GM21381 (cell line): ENCODE measurements around the gene ZNF578.
"Not testable (repeated sequence)": the region's sequence is repeated elsewhere in the genome, so short reads cannot be mapped to it uniquely, and the experiment has no call there.

ENCODE experiments used
- ATAC-seq: cut with Tn5 transposase; IDR thresholded peaks from one replicate; pipeline ENCODE4 v1.9.1; 2021; ENCODE audit warnings: mild to moderate bottlenecking, moderate library complexity; ENCODE audit not compliant: unreplicated experiment

The ZNF578 gene

GRCh38 chr19:52453324-52454094, at the start of gene ZNF578:
Gene ZNF578, plus strand, starts transcription at chr19:52453553. Its CDS starts 48,293 bp downstream, at chr19:52501846.
- ATAC-seq, result no peak

DNA sequence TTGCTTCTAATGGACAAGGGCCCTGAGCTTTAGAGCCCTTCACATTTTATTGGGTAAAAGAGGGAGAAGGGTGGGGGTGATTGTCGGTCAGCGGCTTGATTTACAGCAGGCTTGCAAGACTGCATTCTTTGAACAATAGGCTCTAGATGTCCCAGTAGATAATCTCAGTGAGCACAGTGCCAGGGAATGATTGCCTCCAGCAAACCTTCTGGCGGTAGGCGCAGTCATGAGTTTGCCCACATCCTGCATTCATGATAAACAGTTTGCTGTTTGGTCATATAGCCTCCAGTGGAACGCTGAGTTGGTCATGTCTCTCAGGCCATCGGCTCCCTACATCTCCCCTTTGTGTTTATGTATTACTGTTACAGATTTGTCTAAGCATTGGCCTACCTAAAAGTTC, 43.1 kb upstream of the ZNF578 start:
- ATAC-seq, result no peak

GRCh38 chr19:52415711-52416110, 37.6 kb upstream of the ZNF578 start:
- ATAC-seq, result no peak

GRCh38 chr19:52428937-52429336, 24.4 kb upstream of the ZNF578 start, which contains the start of gene ZNF534:
Gene ZNF534, plus strand, starts transcription at chr19:52429148. Its CDS starts 2,327 bp downstream, at chr19:52431475.
- ATAC-seq, result no peak

GRCh38 chr19:52442179-52442578, 11.2 kb upstream of the ZNF578 start:
- no peak for ATAC-seq

DNA sequence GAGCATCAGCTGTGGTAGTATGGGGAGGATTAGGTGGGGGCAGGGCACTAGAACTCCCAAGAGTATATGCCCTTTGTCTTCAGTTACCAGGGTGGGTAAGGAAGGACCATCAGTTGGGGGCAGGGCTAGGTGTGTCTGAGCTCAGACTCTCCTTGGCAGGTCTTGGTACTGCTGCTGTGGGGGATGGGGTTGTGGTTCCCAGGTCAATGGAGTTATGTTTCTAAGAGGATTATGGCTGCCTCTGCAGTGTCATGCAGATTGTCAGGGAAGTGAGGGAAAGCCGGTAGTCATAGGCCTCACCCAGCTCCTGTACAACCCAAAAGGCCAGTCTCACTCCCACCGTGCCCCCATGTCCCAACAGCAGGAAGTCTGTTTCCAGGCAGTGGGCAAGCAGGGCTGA, 8.8 kb upstream of the ZNF578 start:
- no peak for ATAC-seq

- no peak for ATAC-seq
Measured at GRCh38 chr19:52451241-52451640, 2.1 kb upstream of the ZNF578 start.

GRCh38 chr19:52464798-52465470, 11.6 kb downstream of the ZNF578 start:
- no peak for ATAC-seq

DNA sequence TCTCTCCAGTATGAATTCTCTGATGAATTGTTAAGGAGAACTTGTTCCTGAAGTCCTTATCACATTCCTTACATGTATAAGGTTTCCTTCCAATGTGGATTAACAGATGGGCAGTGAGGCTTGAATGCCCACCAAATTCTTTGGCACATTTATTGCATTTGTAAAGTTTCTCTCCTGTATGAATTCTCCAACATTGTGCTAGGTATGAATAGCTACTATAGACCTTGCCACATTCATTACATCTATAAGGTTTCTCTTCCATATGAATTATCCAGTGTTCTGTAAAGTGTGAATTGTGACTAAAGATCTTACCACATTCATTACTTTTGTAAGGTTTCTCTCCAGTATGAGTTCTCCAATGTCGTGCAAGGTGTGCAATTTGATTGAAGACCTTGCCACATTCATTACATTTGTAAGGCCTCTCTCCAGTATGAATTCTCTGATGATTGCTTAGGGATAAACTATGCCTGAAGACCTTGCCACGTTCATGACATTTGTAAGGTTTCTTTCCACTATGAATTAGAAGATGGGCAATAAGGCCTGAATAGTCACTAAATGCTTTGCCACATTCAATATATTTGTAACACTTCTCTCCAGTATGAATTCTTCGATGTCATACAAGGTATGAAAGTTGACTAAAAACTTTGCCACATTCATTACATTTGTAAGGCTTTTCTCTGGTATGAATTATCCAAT, 20.4 kb downstream of the ZNF578 start:
- no peak for ATAC-seq

- no peak for ATAC-seq
Measured at GRCh38 chr19:52474351-52475127, 21.2 kb downstream of the ZNF578 start.

- not testable (repeated sequence) for ATAC-seq
Measured at GRCh38 chr19:52484111-52484743, 30.9 kb downstream of the ZNF578 start.

- not testable (repeated sequence) for ATAC-seq
Measured at GRCh38 chr19:52485064-52485463, 31.7 kb downstream of the ZNF578 start.

- not testable (repeated sequence) for ATAC-seq
Measured at GRCh38 chr19:52485561-52486240, 32.3 kb downstream of the ZNF578 start.

DNA sequence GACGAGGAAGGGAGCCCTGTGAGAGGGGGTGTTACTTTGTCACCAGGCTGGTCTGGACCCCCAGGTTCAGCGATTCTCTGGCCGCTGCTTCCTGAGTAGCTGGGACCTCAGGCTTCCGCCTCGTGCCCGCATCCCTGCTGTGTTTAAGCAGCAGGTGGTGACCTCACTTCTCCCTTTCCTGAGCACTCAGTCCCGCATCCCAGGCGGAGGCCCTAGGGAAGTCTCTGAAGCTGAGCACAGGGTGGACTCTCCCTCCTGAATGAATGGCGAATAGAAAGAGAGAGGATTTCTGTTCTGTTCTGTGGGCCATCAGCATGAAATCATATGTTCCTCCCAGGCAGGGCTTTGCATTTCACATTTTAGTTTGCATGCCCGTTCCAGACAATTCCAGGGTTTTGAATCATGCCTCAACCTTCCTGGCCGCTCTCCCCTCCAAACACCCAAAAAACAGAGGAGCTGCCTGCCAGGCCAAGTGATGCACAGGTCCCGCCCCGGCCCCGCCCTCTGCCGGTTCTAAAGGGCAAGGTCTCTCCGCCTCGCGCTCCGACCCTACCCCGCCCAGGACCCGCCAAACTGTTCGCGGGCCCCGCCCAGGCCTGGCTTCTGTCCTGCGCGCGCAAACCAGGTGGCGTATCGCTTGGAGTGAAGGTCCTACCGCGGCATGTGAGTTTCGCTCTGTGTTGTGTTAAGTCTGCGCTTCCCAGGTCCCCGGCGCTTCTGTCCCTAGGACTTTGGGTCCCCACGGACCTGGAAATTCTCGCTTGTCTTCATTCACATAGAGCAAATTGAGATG, 39.0 kb downstream of the ZNF578 start:
- no peak for ATAC-seq

DNA sequence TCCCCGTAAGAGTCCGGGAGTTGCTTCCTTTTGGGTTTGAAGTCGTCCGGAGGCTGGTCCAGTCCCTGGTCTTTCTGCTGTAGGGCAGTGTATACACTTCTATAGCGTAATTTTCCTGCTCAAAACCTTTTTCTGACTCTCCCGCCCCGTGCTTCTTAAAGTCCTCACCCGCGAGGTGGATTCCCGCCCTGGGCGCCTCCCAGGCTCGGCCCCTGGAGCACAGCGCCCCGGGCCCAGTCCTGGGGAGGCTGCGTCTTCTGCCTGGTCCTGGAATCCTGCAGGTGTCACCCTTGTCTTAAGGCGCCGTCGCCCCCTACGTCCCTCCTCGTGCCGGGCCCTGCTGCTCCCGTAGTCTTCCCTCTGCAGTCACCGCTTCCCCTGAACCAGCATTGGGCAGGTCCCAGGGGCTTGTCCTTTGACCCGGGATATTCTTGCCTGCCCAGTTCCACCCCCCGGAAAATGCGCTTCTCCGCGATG, 39.7 kb downstream of the ZNF578 start:
- ATAC-seq, result no peak

DNA sequence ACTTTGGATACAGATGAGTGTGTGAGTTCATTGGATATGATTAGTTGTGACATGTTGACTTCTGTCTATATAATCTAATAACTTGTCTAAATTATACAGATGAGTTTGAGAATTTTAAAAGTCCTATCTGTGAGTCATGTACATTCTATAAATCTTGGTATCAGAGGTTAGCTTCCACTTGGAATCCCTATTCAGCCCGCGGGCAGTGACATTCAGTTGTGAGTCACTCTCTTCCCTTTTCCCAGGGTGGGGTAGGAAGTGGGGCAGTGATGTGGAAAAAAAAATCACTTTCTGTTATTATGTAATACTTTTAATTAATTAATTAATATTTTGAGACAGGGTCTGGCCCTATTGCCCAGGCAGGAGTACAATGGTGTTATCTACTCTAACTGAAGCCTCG, 41.2 kb downstream of the ZNF578 start:
- ATAC-seq, result no peak

- ATAC-seq, result no peak
Measured at GRCh38 chr19:52498571-52498970, 45.2 kb downstream of the ZNF578 start.

GRCh38 chr19:52500474-52500873, 47.1 kb downstream of the ZNF578 start:
- ATAC-seq, result not testable (repeated sequence)

- not testable (repeated sequence) for ATAC-seq
Measured at GRCh38 chr19:52500991-52501390, 47.6 kb downstream of the ZNF578 start.
